ENCODE data around the gene CNDP2. TPM values are rescaled to one million over a fixed set of nuclear protein-coding genes. Genes with fewer than 3 reads are reported as not detected.

CNDP2 gene
- total and polyA plus RNA-seq, 2 donors (not counting 1 experiment from before 2014, with no cell fraction given), result 121 to 182 TPM

DNA sequence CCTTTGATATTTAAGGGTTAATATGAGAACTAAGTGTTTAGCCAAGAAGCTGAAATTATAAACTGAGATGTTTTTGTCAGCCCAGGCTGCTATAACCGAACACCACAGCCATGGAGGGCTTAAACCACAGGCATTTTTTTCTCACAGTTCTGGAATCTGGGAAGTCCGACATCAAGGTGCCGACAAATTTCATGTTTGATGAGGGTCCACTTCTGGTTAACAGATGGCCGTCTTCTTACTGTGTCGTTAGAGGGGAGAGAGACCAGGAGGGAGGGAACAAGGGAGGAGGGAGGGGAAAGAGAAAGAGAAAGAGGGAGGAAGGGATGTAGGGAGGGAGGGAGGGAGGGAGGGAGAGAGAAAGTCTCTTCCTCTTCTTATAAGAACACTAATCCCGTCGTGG, 6.5 kb upstream of the CNDP2 start:
- Histone ChIP-seq H3K4me1 (ENCODE audit: control insufficient read depth in 2 of 2, insufficient read depth in 2 of 2, low read length in 2 of 2) (peaks cover 8 to 11% of the 10 kb centered on the region in 2 donors), H3K4me2 (replicated peaks; ENCODE audit: low read depth, low read length, poor library complexity, severe bottlenecking) (no peak overlapping the region), H3K79me2 (ENCODE audit: control insufficient read depth, insufficient read depth, low read length) (no peaks in the 10 kb centered on the region), H3K9ac (ENCODE audit: low read length) (no peak overlapping the region), H3K27ac (ENCODE audit: low read length in 2 of 2) (no peak overlapping the region), H3K27me3 (replicated peaks in 1 of 4; ENCODE audit: control extremely low read depth in 1 of 4, control insufficient read depth in 3 of 4, insufficient read depth in 4 of 4, low read length in 3 of 4) (no peaks in the 10 kb centered on the region), H3K36me3 (replicated peaks in 1 of 2; ENCODE audit: control extremely low read depth in 1 of 2, control insufficient read depth in 1 of 2, extremely low read depth in 1 of 2, insufficient read depth in 2 of 2, low read length in 1 of 2) (no peaks in the 10 kb centered on the region), H3K4me3 (ENCODE audit: control extremely low read depth in 1 of 5, extremely low read depth in 1 of 5, insufficient read depth in 1 of 5, low read depth in 2 of 5, low read length in 4 of 5) (no peak overlapping the region), H2AFZ (ENCODE audit: insufficient read depth, low read depth, low read length, poor library complexity, severe bottlenecking) (no peak overlapping the region), H3K9me3 (ENCODE audit: control extremely low read depth in 1 of 3, control insufficient read depth in 2 of 3, insufficient read depth in 1 of 3, low read length in 2 of 3) (peaks cover 0 to 8% (median 0%) of the 10 kb centered on the region in 3 donors), H4K20me1 (ENCODE audit: control insufficient read depth, insufficient read depth, low read length, poor library complexity, severe bottlenecking) (no peaks in the 10 kb centered on the region)
- Mint-ChIP-seq H3K27ac (no peak overlapping the region), H3K9me3 (ENCODE audit: insufficient read depth) (no peaks in the 10 kb centered on the region), H3K4me1 (peaks cover 6% of the 10 kb centered on the region), H3K27me3 (peaks cover 10% of the 10 kb centered on the region), H3K4me3 (no peak overlapping the region)
- ATAC-seq (ENCODE audit: low read depth) (no peak), DNase-seq (no peak)
- TF ChIP-seq, protein P1, sequence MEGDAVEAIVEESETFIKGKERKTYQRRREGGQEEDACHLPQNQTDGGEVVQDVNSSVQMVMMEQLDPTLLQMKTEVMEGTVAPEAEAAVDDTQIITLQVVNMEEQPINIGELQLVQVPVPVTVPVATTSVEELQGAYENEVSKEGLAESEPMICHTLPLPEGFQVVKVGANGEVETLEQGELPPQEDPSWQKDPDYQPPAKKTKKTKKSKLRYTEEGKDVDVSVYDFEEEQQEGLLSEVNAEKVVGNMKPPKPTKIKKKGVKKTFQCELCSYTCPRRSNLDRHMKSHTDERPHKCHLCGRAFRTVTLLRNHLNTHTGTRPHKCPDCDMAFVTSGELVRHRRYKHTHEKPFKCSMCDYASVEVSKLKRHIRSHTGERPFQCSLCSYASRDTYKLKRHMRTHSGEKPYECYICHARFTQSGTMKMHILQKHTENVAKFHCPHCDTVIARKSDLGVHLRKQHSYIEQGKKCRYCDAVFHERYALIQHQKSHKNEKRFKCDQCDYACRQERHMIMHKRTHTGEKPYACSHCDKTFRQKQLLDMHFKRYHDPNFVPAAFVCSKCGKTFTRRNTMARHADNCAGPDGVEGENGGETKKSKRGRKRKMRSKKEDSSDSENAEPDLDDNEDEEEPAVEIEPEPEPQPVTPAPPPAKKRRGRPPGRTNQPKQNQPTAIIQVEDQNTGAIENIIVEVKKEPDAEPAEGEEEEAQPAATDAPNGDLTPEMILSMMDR (IDR thresholded peaks at IDR 0.05), result no peak
- no peak for TF ChIP-seq EZH2 (IDR thresholded peaks at IDR 0.05; ENCODE audit: borderline replicate concordance, insufficient read depth, low read depth, low read length, poor library complexity, severe bottlenecking)
- POLR2A ChIA-PET, result no interaction called here
- intact Hi-C loops (cut with micrococcal nuclease), result loop anchor here (10.0 kb wide), 1 partner anchor 425 kb away; no protein-coding TSS in a partner anchor
- WGBS (ENCODE audit: insufficient coverage), result 83% methylated on average over 3 of the region's 7 CpGs
- CTCF ChIA-PET, result no interaction called here

DNA sequence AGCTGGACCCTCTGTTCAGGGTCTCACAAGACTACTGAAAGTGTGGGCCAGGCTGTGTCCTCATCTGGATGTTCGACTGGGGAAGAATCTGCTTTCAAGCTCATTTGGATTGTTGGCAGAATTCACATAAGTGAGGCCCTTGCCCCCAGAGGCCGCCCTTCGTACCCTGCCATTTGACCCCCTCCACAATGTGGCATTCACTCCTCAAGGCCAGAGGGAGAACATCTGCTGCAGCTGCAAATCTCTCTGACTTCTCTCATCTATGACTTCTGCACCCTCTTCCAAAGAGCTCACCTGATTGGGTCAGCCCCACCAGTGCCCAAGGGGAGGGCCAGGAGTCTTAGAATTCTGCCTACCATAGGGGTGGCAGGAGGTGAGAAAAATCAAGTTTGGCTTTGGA, 3.9 kb upstream of the CNDP2 start:
- Histone ChIP-seq H3K9ac (ENCODE audit: low read length) (no peak overlapping the region), H3K27me3 (replicated peaks in 1 of 4; ENCODE audit: control extremely low read depth in 1 of 4, control insufficient read depth in 3 of 4, insufficient read depth in 4 of 4, low read length in 3 of 4) (no peaks in the 10 kb centered on the region), H3K4me3 (ENCODE audit: control extremely low read depth in 1 of 5, extremely low read depth in 1 of 5, insufficient read depth in 1 of 5, low read depth in 2 of 5, low read length in 4 of 5) (no peak overlapping the region), H3K79me2 (ENCODE audit: control insufficient read depth, insufficient read depth, low read length) (peaks cover 10% of the 10 kb centered on the region), H4K20me1 (ENCODE audit: control insufficient read depth, insufficient read depth, low read length, poor library complexity, severe bottlenecking) (no peaks in the 10 kb centered on the region), H3K27ac (ENCODE audit: low read length in 2 of 2) (no peak overlapping the region), H2AFZ (ENCODE audit: insufficient read depth, low read depth, low read length, poor library complexity, severe bottlenecking) (no peak overlapping the region), H3K4me2 (replicated peaks; ENCODE audit: low read depth, low read length, poor library complexity, severe bottlenecking) (no peak overlapping the region), H3K36me3 (replicated peaks in 1 of 2; ENCODE audit: control extremely low read depth in 1 of 2, control insufficient read depth in 1 of 2, extremely low read depth in 1 of 2, insufficient read depth in 2 of 2, low read length in 1 of 2) (no peaks in the 10 kb centered on the region), H3K9me3 (ENCODE audit: control extremely low read depth in 1 of 3, control insufficient read depth in 2 of 3, insufficient read depth in 1 of 3, low read length in 2 of 3) (peaks cover 0 to 8% (median 0%) of the 10 kb centered on the region in 3 donors), H3K4me1 (ENCODE audit: control insufficient read depth in 2 of 2, insufficient read depth in 2 of 2, low read length in 2 of 2) (peaks cover 9 to 11% of the 10 kb centered on the region in 2 donors)
- ChIA-PET POLR2A (no interaction called here), CTCF (interaction anchor here (1.4 to 5.2 kb wide), 4 partner anchors 138 to 297 kb away, joined by 4 to 75 read pairs (median 20); no protein-coding TSS in a partner anchor)
- peaks cover 13% of the 10 kb centered on the region for H3K4me1 Mint-ChIP-seq
- 96% methylated on average over 3 of the region's 3 CpGs for WGBS (ENCODE audit: insufficient coverage)
- H3K27me3 Mint-ChIP-seq, result peaks cover 6% of the 10 kb centered on the region
- ATAC-seq (ENCODE audit: low read depth) (no peak), DNase-seq (no peak)
- H3K4me3 Mint-ChIP-seq, result no peak overlapping the region
- H3K9me3 Mint-ChIP-seq (ENCODE audit: insufficient read depth), result no peaks in the 10 kb centered on the region
- no peak overlapping the region for H3K27ac Mint-ChIP-seq
- TF ChIP-seq, protein P1 (IDR thresholded peaks at IDR 0.05), result no peak
- intact Hi-C loops (cut with micrococcal nuclease), result loop anchor here (10.0 kb wide), 1 partner anchor 427 kb away; no protein-coding TSS in a partner anchor

Measured in B cell (primary cell).